HG03378 (cell line): ENCODE measurements around the gene GPRIN2.
"Not testable (repeated sequence)": the region's sequence is repeated elsewhere in the genome, so short reads cannot be mapped to it uniquely, and the experiment has no call there.

Experiments used
- ATAC-seq: cut with Tn5 transposase; IDR thresholded peaks from one replicate; pipeline ENCODE4 v1.9.1; 2021; ENCODE audit warnings: mild to moderate bottlenecking, moderate library complexity; ENCODE audit not compliant: unreplicated experiment

The GPRIN2 gene

DNA sequence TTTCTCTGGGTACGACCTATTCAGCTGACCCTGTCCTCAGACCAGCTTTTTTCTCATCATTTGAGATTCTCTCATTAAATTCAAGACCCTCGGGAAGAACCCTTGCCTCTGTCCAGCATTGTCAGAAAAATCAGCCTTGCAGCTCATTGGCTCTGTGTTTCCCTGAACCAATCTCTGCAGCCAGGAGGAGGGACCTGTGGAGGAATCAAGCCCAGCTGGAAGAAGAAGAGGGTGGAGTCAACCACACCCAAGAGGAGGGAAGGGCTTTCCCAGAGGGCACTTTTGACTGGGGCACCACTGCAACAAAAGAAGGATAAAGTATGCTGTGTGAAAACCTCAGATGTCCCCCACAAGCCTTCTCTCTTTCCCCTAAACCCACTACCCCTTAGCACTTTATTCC lies 14.2 kb upstream of the GPRIN2 start:
- ATAC-seq: not testable (repeated sequence)

- ATAC-seq: not testable (repeated sequence)
Measured at GRCh38 chr10:46567151-46567550, 10.7 kb upstream of the GPRIN2 start.

DNA sequence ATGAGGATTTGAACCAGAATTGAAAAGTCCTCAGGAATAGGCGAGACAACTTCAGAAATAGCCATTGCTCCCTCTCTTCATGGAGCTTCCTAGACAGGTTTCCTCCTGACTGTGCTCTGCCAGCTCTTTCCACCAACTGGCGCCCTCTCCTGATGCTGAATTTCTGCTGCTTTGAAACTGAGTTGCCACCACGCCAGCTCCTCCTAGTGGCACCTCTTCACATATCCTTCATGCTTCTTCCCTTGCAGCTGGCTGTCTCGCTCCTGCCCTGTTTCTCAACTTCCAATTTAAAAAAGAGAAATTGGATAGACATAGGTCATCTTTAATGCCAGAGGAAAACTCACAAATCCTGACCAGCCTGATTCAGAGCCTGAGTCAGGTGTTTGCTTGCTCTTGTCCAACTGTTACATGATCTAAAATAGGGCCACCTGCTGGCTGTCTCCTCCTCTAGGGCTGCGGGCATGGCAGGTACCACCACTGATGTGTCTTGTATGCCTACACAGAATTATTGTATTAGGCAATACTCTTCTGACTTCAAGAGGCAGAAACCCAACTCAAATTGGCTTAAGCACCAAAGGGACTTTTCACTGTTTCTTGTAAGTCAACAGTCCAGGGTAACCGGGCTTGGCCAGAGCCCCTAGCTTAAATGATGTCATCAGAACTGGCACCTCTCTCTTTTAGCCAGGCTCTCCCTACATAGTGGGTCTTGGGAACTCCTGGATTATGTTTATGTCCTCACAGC lies 9.3 kb upstream of the GPRIN2 start:
- not testable (repeated sequence) for ATAC-seq

GRCh38 chr10:46560952-46561351 lies 4.5 kb upstream of the GPRIN2 start:
- ATAC-seq: no peak

DNA sequence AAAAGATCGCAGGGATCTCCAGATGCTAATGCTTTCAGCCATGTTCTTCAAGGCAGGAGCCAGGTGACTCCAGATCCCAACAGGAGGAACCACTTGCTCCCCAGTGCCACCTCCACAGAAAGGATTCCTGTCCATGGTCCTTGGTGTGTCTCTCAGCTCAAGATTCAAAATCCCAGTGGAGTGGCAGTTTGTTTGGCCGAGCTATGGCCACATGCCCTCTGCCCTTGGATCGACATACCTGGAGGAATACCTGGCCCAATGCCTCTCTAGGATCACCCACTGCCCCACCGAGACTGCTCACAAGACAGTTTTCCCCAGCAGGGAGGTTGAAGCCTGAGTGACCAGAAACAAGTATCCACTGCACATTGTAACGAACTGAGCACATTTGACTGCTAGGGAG lies 3.9 kb upstream of the GPRIN2 start:
- no peak for ATAC-seq

GRCh38 chr10:46559231-46559671 lies 2.8 kb upstream of the GPRIN2 start:
- no peak for ATAC-seq

- ATAC-seq: no peak
Measured at GRCh38 chr10:46558392-46559185, 2.1 kb upstream of the GPRIN2 start.

GRCh38 chr10:46558122-46558391 lies 1.6 kb upstream of the GPRIN2 start:
- ATAC-seq: no peak

GRCh38 chr10:46557319-46558121 lies 1.1 kb upstream of the GPRIN2 start:
- ATAC-seq: no peak

DNA sequence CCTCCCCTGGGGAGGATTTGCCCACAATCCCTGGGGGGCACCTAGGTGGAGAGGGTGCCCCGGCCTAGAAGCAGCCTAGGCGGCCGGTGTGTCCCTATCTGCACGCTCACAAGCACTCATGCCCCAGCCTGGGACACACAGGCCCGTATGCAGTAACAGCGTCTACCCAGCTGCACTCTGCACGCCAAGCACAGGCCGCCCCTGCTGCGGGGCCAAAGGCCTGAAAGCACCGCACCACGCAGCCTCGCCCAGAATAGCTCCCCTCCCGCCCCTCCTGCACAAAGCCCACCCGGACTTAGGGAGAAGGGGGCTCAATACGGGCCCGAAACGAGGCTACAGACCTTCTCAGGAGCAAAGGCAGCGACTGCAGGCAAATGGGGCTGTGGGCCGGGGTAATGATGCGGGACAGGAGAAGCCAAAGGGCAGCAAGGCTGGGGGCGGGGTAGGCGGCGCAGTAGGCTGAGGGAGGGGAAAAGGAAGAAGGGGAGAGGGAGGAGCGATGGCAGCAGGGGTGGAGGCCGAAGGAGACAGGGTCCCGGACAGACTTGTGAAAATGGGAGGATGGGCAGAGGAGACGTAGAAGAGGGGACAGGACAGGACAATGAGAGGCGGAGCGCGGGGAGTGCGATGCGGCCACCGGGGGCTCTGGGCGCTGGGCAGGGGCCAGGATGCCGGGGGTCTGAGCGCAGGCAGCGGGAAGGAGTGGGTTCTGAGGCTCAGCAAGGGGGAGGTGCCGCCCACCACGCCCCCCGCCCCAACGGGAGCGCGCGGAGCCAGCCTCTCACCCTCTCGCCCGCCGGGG lies 544 bp downstream of the GPRIN2 start:
- no peak for ATAC-seq

GRCh38 chr10:46555366-46555712 lies 1.1 kb downstream of the GPRIN2 start:
- ATAC-seq: no peak

DNA sequence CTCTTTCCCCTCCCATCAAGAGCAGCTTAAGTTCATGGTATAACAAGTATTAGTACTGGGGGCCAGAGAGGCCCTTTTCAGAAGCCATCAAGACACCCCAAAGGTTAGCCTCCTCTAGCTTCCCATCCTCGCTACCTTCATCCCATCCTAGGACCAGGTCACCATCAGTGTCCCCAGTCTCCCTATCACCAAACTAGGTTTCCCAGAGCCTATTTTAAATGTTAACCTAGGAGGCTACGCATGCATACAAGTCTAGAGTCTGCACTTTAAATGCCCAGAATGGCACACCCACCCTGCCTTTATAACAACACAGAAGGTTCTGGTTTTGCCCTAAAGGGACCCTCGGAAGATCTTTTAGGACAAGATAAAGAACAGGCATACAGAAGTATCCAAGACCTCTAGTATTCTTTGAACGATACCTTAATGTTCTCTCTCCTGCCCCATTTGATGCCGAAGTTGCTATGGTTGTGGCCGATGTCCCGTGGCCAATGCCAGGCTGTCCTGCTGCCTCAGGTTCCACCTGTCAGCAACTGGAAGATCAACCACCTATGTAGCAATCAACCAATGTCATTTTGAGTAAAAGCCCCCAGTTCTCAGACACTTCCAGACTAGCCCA lies 2.2 kb downstream of the GPRIN2 start:
- ATAC-seq: no peak

DNA sequence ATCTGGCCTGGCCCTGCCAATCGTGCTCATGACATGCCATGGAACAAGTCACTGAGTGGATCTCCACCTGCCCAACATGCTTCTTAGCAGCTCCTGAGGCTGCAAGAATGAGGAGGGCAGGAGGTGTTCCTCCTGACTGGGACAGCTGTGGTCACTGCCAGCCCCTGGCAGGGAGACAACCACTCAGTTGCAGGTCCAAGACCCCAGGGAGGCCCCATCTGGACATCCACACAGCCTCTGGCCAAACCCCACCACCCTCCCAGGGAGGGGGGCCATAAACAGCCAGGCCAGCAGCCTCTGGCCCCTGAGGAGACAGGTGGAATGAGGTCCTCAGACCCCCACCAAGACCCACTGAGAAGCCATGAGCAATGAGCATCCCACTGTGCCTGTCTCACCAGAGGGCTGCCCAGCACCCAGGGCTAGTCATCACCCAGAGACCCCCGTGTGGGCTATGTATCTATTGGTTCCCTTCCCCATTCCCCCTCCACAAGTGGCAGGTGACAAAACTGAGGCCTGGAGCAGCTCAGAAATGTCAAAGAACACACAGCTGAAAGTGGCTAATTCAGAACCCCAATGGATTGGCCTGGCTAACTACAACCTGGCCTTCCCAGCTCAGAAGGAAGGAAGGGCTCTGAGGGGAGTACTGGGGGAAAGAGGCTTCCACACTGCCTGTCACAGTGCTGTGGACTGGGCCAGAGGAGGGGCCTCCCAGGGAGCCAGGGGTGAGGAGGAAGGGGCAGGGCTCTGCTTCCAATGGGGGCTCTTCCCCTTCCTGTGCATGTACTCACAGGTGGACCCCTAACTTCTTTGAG lies 3.0 kb downstream of the GPRIN2 start:
- no peak for ATAC-seq

GRCh38 chr10:46552526-46553237 lies 3.8 kb downstream of the GPRIN2 start:
- no peak for ATAC-seq

DNA sequence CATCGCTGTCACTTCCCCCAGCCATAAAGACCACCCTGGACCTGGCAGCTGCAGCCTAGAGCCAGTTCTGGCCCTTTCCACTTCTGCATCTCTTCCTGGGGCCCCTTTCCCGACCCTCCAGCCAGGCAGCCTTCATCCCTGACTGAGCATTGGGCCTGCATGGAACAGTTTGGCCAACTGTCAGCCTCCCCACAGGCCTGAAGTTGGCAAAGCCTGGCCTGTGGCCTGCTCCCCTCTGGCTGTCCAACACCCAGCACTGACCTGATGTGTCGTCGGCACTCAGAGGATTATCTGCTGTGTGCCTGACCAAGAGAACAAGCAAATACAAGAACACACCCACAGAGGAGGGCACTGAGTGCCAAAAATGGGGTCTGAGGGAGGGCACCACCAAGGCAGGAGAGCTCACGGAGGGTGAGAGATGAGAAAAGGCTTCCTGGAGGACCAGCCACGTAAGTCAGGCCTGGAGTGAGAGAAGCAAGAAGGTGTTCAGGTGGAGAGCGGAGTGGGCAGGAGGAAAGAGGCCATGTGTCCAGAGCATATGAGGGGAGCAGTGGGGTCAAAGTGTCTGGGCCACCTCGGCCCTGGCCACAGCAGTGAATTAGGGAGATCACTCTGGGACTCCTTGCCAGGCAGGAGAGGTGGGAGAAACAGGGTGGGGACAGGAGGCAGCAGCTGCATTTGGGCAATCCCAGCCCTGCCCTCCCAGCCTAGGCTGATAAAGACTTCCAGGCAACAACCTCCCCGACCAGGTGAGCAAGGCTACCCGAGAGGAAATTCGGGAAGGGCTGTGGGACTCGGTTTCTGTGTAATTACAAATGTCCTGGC lies 4.5 kb downstream of the GPRIN2 start:
- ATAC-seq: no peak

GRCh38 chr10:46550795-46551700 lies 5.4 kb downstream of the GPRIN2 start:
- ATAC-seq: no peak
